Brain microvascular endothelial cell (primary cell): ENCODE results near the gene DNAJC3.
"Not testable (repeated sequence)": the region's sequence is repeated elsewhere in the genome, so short reads cannot be mapped to it uniquely, and the experiment has no call there.

Experiments
- DNase-seq: peaks from one replicate; pipeline ENCODE4 v3.0.0-alpha.2; 2020
- H3K27ac ChIP-seq: fragments of 250-450 bp; sonication (Bioruptor Pico); 2 replicates; pipeline ENCODE4 v1.5.1; 2020; ENCODE audit warnings: mild to moderate bottlenecking, moderate library complexity
- H3K27me3 ChIP-seq: fragments of 250-450 bp; sonication (Bioruptor Pico); replicated peaks from 2 replicates; pipeline ENCODE4 v1.5.1; 2020; ENCODE audit warnings: mild to moderate bottlenecking
- H3K36me3 ChIP-seq: fragments of 250-450 bp; sonication (Bioruptor Pico); replicated peaks from 2 replicates; pipeline ENCODE4 v1.5.1; 2020; ENCODE audit warnings: mild to moderate bottlenecking
- H3K4me3 ChIP-seq: 2 replicates; pipeline ENCODE4 v1.5.1; 2011; ENCODE audit warnings: low read depth, mild to moderate bottlenecking, control low read depth, low read length, moderate library complexity
- CTCF ChIP-seq: IDR thresholded peaks from 2 replicates; pipeline ENCODE4 v1.5.1; 2011; ENCODE audit warnings: low read depth, mild to moderate bottlenecking, moderate library complexity, low read length, control low read depth, inconsistent platforms; ENCODE audit errors: missing control alignments
- in situ Hi-C: cut with HindIII; loops from 2 replicates; pipeline ENCODE4 v1.10.0; 2017; ENCODE audit warnings: low sequenced_read_pairs, low pct_ligation_motif_present

Gene DNAJC3

GRCh38 chr13:95749545-95749944, 72.6 kb downstream of the DNAJC3 start:
- in situ Hi-C loops = no loop called here
- Histone ChIP-seq H3K27ac (no peak overlapping the region), H3K27me3 (no peaks in the 10 kb centered on the region), H3K36me3 (no peaks in the 10 kb centered on the region), H3K4me3 (no peak overlapping the region)
- DNase-seq = no peak
- no peak for TF ChIP-seq CTCF

DNA sequence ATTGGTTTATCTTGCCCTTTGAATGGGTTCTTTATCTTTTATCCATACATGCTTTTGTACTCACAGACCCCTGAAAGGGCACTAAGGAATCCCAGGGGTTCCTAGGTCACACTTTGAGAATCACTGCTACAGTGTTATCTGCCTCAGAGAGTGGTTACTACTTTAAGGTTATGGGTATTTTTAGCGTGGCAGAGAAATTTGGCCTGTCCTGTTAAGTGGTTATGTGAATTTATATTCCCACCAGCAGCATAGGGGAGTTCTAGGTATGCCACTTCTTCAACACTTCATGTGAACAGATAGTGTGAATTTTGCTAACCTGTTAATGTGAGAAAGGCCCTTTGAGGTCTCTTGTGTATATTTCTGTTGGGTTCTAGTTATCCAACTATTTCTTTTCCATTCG, 75.7 kb downstream of the DNAJC3 start:
- no peak for TF ChIP-seq CTCF

DNA sequence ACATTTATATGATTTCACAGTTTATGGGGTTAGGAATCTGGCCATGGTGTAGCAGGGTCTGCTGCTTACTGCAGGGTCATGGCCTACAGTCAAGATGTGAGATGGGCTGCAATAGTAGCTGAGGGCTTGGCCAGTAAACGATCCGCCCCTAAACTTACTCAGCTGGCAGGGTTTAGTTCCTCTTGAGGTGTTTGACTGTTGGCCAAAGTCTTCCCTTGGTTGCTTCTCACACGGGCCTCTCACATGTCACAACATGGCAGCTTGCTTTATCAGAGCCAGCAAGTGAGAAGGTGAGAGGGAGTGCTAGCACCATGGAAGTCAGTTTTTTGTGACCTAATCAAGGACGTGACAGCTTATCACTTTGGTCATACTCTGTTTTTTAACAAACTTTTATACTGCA, 77.1 kb downstream of the DNAJC3 start:
- Histone ChIP-seq H3K27me3 (no peaks in the 10 kb centered on the region), H3K36me3 (no peaks in the 10 kb centered on the region), H3K27ac (no peak overlapping the region), H3K4me3 (no peak overlapping the region)
- in situ Hi-C loops = no loop called here
- no peak for TF ChIP-seq CTCF
- no peak for DNase-seq

More for the DNA sequence above, 75.7 kb downstream of the DNAJC3 start:
- H3K27me3 ChIP-seq = no peaks in the 10 kb centered on the region
- H3K36me3 ChIP-seq = no peaks in the 10 kb centered on the region
- no peak overlapping the region for H3K27ac ChIP-seq
- in situ Hi-C loops = no loop called here
- no peak for DNase-seq
- no peak overlapping the region for H3K4me3 ChIP-seq

DNA sequence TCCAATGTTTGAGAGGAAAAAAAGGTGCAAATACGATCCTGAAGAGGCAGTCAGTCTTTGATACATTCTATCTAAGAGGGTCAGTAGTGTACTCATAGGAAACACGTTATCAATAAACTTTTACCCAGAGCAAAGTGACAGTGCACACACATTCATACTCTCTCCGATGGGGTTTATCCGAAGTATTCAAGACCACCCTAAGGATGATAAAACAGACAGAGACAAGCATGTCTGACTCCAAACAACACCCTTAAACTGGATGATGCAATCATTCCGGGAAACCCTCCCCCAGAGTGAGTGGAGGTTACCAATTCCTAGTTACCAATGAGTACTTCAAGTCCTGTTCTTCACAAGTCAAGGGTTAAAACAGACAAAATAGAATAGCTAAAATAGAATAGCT, 79.1 kb downstream of the DNAJC3 start:
- H3K36me3 ChIP-seq = no peaks in the 10 kb centered on the region
- TF ChIP-seq CTCF = no peak
- DNase-seq = no peak
- in situ Hi-C loops = no loop called here
- H3K4me3 ChIP-seq = no peak overlapping the region
- no peaks in the 10 kb centered on the region for H3K27me3 ChIP-seq
- H3K27ac ChIP-seq = no peak overlapping the region

DNA sequence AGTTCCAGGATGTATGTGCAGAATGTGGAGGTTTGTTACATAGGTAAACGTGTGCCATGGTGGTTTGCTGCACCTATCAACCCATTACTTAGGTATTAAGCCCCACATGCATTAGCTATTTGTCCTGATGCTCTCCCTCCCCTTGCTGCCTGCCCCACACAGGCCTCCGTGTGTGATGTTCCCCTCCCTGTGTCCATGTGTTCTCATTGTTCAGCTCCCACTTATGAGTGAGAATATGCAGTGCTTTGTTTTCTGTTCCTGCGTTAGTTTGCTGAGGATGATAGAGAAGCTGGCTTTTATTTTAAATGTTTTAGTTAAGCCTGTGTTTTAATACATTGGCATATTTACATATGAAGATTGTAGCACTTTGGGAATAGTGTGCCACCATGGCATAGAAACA, 85.7 kb downstream of the DNAJC3 start:
- H3K27ac ChIP-seq, in situ Hi-C loops, H3K27me3 ChIP-seq, H3K36me3 ChIP-seq, H3K4me3 ChIP-seq, DNase-seq: not testable (repeated sequence)

DNA sequence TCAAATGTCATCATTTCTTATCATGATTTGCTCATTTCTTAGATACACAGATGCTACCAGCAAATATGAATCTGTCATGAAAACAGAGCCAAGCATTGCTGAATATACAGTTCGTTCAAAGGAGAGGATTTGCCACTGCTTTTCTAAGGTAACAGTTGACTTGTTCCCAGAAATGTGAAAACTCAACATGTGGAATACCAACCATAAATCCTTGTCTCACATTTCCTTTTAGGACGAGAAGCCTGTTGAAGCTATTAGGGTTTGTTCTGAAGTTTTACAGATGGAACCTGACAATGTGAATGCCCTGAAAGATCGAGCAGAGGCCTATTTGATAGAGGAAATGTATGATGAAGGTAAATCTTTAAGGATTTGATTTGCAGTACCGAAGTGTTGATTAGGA, 86.7 kb downstream of the DNAJC3 start:
- Histone ChIP-seq H3K27ac (no peak overlapping the region), H3K36me3 (peaks cover 5% of the 10 kb centered on the region), H3K4me3 (no peak overlapping the region), H3K27me3 (no peaks in the 10 kb centered on the region)
- no peak for TF ChIP-seq CTCF
- DNase-seq = no peak
- in situ Hi-C loops = no loop called here
